GM18498 (cell line): Measurements from ENCODE around the gene PTGDS.

Experiments
- ATAC-seq: cut with Tn5 transposase; IDR thresholded peaks from one replicate; pipeline ENCODE4 v1.9.1; 2021; ENCODE audit warnings: mild to moderate bottlenecking, moderate library complexity; ENCODE audit not compliant: unreplicated experiment

The PTGDS gene

GRCh38 chr9:137007108-137007815, 30.0 kb downstream of the PTGDS start:
- no peak for ATAC-seq

DNA sequence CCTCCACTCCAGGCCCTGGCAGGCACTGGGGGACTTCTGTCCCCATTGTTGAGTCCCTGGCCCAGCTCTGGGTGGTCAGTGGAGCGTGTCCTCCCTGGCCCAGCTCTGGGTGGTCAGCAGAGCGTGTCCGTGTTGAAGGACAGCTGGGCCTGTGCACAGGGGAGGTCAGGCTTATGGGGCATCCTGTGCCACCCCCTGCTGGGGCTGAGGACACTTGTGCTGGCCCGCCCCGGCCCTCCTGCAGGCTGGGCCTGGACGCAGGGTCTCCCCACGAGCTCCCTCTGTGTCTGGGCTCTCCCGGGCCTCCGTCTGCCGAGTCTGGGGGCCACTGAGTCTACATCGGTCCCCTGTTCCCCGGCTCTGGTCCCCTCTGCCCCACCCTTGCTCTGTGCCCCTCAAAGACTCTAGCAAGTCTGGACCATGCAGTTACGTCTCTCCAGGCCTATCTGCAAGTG, 30.5 kb downstream of the PTGDS start:
- no peak for ATAC-seq

DNA sequence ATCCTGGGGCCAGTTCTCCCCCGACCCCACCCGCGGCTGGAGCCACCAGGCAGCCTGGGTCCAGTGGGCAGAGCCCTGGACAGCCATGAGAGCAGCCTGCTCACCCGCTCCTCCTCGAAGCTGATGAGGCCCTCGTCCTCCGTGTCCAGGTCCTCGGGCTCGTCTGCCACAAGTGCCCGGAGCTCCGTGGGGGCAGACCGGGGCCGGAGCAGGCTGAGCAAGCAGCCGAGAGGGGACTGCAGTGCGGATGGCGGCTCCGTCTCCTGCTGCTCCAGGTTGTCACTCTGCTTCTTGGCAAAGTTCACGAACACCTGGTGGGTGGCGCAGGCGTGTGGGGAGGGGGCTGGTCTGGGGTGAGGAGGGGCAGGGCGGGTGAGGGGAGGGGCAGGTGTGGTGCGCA, 31.0 kb downstream of the PTGDS start:
- no peak for ATAC-seq

DNA sequence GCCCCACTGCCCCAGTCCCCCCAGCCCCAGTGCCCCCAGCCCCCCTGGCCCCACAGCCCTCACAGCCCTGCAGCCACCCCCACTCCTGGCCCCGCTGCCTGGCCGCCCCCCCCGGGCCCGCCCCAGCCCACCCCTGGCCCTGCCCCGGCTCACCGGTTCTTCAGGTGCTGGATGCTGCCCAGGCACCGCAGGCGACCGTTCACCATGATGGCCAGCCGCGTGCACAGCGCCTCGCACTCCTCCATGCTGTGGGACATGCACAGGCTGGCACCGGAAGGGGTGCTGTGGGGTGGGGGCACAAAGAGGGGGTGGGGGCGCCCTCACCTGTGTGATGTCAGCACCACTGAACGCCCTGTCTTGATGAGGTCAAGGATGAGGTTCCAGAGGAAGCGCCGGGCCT, 31.9 kb downstream of the PTGDS start:
- ATAC-seq: no peak

GRCh38 chr9:137009938-137010732, 32.8 kb downstream of the PTGDS start:
- ATAC-seq: no peak

- ATAC-seq: no peak
Observed at GRCh38 chr9:137011156-137011555, 33.9 kb downstream of the PTGDS start.

DNA sequence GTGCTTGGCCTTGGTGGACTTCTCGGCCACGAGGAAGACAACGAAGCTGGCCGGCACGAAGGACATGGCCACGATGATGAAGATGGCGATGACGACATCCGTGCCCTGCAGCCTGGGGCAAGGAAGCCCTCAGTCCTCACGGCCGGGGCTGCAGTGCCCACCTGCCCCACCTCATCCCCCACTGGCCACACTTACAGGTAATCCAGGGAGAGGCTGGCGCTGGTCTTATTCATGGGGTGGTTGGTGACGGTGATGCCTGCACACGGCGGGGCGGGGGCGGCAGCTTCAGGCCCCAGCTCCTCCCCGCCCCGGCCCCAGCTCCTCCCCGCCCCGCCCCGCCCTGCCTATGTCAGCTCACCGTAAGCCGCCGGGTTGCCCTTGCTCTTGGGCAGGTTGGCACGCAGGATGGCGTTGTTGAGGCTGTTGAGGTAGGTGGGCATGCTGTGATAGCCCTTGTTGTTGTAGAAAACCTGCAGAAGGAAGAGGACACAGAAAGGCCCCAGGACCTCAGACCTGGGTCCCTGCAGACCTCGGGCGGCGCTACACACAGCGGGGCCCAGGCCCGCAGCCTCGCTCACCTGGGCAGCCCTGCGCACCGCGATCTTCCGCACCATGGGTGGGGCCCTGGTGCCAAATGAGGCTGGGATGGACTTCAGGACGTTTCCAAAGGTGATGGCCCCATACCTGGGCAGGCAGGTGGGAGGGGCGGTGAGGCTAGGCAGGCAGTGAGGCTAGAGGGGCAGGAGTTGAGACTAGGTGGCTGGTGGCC, 34.8 kb downstream of the PTGDS start:
- ATAC-seq: no peak

- ATAC-seq: no peak
Observed at GRCh38 chr9:137012694-137013570, 35.6 kb downstream of the PTGDS start.

GRCh38 chr9:137013571-137013940, 36.3 kb downstream of the PTGDS start:
- ATAC-seq: no peak

DNA sequence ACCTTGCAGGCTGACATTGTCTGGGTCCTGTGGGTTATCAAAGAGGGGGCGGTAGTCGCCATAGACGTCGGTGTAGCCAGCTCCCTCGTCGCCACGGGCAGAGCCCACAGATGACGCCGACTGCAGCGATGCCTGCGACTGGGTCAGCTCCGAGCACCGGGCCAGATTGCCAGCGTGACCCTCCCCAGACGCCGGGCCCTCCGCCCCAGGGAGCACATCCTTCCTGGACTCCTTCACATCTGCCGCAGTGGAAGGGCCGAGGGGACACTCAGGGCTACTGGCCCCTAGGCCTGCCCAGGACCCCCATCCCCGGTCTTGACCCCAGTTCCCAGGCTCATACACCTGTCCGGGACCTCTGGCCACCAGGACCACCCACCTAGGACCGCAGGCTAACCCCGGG, 36.9 kb downstream of the PTGDS start:
- ATAC-seq: no peak

DNA sequence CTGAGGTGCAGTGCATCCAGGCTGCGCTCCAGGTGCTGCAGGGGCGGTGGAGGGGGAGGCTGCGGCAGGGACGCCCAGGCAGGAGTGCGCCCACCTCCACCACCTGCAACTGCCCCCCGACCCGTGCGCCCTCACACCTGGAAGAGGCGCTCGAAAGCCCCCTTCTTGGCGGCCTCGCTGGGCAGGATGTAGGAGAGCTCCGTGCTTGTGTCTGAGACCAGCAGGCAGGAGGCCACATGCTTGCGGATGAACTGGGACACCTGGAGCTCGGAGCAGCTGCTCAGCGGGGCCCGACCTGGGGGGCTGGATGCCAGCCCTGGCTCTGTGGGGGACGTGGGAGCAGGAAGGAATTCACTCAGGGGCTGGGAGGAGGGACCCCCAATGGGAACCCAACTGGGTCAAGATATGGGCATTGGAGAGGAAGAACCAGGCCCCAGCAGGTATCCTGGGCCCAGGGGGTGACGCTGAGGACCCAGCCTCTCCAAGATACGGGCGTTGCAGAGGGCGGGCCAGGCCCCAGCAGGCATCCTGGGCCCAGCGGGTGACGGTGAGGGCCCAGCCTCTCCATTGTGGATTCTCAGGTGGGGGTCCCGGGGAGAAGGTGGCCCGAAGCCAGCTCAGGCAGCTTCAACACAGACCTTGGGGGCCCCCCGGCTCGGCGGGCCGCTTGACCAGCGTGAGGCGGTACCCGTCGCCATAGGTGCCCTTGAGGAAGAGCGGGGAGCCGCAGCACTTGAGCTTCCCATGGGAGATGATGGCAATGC, 37.7 kb downstream of the PTGDS start:
- no peak for ATAC-seq

DNA sequence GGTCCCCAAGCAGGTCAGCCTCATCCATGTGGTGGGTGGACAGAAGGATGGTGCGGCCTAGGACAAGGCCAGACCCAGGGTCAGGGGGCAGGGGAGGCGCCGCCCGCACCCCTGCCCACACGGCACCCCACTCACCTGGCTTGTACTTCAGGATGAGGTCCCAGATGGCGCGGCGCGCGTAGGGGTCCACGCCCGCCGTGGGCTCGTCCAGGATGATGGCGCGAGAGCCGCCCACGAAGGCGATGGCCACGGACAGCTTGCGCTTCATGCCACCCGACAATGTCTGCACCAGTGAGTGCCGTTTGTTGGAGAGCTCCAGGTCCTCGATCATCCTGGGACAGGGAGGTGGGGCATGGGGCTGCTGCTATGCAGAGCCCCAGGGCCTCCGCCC, 38.2 kb downstream of the PTGDS start:
- ATAC-seq: no peak

- ATAC-seq: no peak
Observed at GRCh38 chr9:137015976-137016375, 38.7 kb downstream of the PTGDS start.

DNA sequence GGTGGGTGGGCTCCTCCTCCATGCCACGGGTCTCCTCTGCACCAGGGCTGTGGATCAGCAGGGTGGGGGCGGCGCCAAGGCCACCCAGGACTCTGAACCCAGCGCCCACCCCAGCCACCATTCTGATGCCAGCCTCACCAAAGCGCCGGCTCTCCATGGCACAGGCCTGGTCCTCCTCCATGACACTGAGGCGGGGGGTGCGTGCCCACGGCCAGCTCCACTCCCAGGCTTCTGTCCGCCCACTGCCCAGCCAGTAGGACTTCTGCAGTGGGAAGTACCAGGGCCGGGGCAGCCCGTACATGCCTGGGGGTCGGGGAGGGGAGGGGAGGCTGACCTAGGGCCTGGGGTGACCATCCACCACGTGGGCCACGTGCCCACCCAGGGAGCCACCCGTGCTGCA, 39.1 kb downstream of the PTGDS start:
- ATAC-seq: no peak

GRCh38 chr9:137017071-137017470, 39.8 kb downstream of the PTGDS start:
- no peak for ATAC-seq

DNA sequence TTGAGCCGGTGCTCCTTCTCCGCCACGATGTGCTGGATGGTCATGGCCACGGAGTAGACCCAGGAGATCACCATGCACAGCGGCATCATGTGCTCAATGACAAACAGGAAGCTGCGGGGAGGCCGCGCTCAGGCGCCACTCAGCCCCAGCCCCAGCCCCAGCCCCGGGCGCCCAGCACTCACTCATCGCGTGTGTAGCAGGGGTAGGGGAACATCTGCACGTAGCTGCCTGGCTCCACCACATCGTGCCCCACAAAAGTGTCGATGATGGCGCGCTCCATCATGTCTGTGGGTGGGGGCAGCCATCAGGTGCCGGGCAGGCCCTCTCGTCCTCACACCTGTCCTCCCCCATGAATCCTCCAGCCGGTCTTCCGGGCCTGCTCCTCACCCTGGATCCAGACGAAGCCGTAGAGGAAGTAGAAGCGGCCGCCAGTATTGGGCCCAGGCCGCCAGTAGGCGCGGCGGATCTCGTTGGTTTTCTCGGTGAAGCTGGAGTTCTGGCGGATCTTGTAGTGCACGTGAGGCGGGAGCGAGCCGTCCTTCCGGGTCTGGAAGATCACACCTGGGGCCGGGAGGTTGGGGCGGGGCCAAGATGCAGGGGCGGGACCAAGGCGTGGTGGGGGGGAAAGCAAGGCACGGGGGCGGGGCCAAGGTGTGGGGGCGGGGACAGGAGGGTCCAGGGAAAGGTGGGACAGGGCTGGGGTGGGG, 40.6 kb downstream of the PTGDS start:
- no peak for ATAC-seq

DNA sequence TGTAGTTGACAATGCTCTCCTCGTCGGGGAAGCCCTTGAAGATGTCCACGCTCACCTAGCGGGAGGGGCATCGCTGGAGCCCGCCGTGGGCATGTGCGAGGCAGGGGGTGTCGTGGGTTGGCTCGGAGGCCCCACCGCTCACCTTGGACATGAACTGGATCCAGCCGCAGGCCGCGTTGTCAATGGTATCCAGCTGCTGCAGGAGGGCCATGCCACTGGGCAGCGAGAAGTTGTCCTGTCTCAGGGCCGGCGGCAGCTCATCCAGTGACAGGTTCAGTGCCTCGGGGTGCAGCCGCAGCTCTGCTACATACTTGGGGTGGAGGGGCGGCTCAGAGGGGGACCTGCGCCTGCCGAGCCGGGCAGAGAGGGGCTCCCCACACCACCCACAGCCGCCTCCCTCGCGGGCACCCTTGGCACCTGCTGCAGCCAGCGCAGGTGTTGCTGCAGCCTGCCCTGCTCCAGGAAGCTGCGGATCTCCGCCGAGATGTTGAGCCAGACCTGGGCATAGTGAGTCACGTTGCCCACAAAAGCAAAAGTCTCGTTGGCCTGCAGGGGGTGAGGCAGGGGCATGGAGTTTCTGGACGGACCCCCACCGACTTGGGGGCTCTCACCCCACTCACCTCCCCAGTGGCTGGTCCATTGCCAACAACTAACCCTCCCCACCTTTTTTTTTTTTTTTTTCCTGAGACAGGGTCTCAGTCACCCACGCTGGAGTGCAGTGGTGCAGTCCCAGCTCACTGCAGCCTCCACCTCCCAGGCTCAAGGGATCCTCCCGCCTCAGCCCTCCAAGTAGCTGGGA, 41.7 kb downstream of the PTGDS start:
- no peak for ATAC-seq

DNA sequence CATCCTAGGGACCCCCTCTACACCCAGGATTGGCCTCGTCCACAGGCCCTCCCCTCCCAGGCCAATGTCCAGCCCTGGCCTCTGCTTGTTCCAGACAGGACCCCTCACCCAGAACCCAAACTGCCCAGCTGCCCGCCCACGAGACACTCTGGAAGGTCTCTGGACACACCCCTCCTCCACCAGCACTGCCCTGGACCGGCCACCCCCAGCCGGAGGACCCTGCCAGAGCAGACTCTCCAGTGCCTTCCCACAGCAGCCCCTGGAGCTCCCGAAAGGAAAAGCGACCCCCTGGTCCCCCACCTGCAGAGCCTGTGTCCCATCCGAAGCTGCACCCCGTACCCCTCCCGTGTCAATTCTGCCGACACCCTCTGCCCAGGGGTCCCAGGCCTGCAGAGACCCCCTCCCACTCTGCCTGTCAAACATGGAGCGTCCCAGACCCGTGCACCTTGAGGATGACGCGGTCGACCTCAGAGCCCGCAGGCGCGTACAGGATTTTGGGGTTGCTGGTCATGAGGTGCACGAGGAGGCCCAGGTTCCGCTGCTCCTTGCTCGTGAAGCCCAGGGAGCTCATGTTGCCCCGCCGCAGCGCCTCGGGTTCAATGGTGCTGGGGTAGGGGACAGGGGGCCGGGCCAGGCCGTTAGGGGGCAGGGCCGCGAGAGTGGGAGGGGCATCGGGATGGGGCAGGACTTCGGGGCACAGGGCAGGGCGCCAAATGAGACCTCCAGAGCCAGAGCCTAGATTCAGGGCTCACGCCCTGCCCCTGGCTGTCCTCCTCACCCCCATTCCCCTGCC, 42.8 kb downstream of the PTGDS start:
- no peak for ATAC-seq
